IPS DF 4.7 (cell line): ENCODE measurements around the gene TMX4.
"Not testable (repeated sequence)": the region's sequence is repeated elsewhere in the genome, so short reads cannot be mapped to it uniquely, and the experiment has no call there.

Source experiments
- DNase-seq: peaks from one replicate; pipeline ENCODE4 v3.0.0-alpha.2; 2013; ENCODE audit warnings: low spot score; ENCODE audit errors: extremely low read depth

Gene TMX4

DNA sequence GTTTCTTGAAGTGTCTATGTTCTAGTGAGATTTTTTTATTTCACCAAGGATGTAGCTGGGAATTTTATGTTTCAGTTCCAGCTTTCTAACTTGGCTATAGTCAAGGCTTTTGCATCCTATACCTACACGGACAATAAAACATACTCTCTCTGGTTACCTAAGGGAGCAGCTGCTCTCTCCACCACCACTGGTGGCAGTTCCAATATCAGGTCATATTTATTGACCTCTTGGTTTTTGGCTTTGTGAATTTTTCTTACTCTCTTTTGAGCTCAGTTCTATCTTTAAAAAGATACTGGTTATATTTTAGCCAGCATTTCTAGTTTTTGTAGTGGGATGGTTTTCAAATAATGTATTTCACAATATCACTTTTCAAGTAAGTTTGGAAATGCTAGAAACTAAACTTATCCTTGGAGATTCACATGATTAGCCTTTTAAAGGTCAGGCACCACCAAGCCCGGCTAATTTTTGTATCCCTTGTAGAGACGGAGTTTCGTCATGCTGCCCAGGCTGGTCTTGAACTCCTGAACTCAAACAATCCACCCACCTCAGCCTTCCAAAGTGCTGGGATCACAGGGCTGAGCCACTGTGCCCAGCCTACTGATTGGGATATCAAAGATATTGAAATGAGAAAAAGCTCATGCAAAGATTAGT is 44.7 kb downstream of the TMX4 start:
- DNase-seq = no peak

DNA sequence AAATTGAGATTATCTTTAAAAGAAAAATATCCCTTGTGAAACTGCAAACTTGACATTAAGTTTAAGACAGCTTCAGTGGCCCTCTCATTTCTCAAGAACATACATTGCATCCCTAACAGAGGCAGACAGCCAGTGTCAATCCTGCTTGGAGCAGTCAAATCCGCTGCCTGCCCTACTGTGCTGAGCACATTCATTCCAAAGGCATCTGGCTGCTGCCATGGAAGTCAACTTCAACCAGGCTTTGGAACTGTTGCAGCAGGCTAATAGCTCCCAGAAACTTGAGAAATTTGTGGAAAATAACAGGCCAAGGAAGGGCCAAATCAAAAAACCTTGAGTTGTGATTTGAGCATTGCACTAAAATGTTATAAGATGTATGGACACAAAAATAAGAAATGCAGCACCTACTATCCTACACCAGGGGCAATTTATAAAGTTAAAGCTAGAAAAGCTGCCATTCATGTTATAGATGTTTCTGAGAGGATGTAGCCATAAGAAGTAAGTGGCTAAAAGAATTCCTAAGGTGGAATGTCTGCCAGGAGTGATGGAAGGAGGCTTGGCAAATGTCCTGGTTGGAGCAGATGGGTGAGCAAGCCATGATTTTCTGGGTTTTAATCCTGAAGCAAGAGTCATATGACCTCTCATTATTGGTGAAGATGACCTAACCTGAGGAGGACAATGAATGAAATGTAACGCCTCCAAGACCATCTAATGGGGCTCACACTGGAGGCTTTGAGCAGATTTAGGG is 47.9 kb downstream of the TMX4 start:
- DNase-seq = no peak

DNA sequence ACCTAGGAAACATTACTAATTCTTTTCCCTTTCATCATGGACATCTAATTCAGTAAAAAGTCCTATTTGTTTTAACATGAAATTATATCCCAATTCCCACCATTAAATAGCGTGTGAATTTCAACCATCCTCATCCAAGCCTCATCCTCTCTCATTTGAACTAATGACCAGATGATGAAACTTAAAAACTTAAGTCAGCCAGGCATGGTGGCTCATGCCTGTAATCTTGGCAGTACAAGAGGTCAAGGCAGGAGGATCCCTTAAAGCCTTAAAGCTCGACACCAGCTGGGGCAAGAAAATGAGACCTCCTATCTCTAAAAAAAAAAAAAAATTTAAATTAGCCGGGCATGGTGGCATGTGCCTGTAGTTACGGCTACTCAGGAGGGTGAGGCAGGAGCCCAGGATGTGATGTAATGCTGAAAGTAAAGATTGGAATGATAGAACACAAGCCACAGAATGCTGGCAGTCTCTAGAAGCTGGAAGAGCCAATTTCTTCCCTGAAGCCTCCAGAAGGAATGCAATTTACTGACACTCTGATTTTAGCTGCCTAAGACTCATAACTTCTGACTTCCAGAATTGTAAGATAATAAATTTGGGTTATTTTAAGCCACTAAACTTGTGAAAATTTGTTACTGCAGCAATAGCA is 52.2 kb downstream of the TMX4 start:
- no peak for DNase-seq

DNA sequence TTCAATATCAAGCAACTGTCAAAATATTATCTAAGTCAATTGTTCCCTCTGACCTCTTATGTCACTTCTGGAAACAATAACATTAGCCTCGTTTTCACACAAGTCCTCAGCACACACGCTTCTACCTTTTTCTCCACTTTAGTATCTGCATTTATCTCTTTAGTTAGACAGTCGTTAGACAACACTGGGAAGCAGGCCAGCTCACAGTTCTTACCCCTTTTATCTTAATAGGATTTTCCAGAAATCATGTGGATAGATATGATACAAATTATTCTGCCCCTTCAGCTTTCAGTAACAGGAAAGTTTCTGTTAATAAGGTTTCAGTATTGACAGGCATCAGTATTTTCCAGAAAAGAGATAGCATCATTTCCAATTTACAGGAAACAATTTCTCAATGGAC is 53.4 kb downstream of the TMX4 start:
- no peak for DNase-seq

DNA sequence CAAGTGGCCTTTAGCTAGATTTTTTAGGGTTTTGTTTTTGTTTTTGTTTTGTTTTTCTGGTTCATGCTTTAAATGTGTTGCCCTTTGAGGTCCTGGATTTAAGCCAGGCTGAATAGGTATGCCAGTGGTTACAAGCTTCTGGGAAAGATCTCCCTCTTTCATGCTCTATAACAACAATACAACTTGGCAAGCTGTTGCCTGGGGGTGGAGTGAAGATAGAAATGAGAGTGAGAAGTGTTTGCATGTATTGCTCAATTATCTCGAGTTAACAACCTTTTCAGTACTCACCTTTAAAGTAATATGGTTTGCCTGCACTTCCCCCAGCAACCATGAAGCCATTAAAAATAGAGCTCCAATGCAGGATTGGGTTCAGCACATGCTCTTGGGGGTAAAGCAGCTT is 60.1 kb downstream of the TMX4 start:
- DNase-seq = no peak

DNA sequence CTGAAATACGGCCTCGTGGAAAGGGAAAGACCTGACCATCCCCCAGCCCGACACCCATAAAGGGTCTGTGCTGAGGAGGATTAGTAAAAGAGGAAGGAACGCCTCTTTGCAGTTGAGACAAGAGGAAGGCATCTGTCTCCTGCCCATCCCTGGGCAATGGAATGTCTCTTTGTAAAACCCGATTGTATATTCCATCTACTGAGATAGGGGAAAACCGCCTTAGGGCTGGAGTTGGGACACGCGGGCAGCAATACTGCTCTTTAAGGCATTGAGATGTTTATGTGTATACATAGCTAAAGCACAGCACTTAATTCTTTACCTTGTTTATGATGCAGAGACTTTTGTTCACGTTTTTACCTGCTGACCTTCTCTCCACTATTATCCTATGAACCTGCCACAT is 63.0 kb downstream of the TMX4 start:
- not testable (repeated sequence) for DNase-seq

DNA sequence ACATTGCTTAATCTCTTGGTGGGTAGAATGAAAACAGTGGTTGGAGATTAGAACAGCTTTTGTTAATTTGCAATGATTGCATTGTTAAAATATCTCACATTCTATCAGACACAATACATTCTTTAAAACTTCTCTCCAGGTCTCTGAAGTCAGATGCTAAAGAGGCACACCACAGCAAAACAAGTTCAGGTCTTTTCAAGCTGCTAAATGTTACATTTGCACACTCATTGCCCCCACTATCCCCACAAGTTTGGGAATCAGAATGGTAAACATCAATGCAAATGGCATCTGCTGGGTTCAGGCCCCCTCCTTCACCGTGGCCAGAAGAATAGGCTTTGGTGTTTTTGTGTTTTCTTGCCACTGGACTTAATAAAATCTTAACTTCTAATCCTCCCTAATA is 69.2 kb downstream of the TMX4 start:
- no peak for DNase-seq

DNA sequence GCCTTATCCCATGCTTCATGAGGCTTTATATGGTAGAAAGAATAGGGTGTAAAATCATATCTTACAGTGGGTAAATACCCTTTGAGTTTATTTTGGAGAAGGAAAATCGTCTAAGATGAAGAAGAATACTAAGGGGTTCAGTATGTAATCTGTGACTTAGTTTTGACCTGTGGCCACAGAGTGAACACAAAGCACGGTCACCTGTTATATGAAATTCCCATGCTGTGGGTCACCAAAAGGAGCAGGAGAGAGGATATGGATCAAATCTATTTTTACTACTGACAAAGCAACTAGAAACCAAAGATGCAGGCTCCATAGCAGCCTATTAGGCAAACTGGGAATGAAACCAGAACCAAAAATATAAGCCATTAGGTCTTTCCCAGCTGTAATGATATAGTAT is 75.7 kb downstream of the TMX4 start:
- no peak for DNase-seq

DNA sequence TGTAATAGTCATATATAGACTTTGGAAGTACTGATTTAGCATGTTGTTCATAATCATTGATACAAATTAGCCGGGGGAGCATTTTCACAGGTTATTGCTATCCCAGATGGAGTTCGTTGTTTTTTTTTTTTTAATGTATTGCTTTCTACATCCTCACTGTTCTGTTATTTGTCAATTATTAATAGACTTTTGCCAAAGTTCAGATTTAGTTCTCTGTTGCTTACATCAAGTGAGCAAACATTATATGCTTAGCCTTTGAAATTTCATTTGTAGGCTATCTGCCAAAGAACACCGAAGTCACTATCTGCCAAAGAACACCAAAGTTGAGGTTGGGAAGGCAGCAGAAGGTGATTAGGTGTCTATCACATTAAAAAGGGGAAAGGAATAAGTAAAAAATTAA is 79.2 kb downstream of the TMX4 start, which contains the start of gene HAO1:
Gene HAO1, minus strand, starts transcription at position 118 of the 400 bp plus-strand sequence. Its CDS starts 36 bp downstream, at position 82.
- no peak for DNase-seq

DNA sequence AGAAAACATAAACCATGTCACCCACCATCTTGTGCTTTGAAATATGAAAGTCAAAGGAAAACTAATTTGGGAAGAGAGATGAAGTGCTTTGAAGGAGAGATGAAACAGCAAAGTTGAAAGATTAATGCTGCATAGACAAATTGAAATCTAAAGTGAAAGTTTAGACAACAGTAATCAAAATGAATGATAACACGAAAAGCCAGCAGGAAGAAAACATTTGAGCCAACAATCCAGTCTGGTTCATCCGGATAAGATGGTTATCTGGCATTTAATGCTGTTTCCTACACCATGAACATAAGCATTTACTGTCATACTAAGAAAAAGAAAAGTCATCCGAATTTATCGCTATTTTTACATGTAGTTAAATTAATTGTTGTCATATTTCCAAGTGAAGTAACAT is 79.9 kb downstream of the TMX4 start:
- DNase-seq = no peak

DNA sequence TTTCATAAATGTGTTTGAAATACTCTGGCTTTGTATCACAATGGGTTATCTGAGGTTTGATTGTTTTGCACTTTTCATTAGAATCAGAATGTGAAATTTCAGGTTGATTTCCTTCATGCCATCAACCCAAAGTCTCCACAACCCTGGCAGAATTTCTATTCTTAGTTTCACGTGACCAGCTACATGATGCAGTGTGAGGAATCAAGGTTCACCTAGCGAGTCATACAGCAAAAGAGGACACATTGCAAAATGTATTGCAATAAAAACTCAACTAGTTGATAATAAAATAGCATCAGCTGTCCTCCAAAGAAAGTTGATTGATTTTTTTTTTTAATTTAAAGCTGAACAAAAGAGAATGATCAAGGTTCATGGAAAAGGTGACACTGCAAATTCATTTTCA is 81.5 kb downstream of the TMX4 start:
- DNase-seq = no peak

DNA sequence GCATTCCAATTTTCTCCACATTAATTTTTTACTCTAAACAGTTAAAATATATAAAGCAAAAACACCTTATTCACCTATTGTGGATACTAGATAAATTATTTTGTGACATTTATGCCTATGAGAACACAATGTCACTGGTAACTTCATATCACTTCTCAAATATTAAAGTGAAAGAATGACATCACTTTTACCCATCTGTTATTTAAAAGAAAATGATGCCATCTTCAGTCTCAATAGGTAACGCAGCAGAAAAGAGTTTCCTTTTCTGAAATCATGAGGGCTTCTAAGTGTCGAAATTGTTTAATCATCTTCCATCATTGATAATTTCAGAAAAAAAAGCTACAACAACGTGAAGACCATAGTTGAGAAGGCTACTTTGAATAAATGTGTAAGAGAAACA is 82.2 kb downstream of the TMX4 start:
- DNase-seq = no peak

DNA sequence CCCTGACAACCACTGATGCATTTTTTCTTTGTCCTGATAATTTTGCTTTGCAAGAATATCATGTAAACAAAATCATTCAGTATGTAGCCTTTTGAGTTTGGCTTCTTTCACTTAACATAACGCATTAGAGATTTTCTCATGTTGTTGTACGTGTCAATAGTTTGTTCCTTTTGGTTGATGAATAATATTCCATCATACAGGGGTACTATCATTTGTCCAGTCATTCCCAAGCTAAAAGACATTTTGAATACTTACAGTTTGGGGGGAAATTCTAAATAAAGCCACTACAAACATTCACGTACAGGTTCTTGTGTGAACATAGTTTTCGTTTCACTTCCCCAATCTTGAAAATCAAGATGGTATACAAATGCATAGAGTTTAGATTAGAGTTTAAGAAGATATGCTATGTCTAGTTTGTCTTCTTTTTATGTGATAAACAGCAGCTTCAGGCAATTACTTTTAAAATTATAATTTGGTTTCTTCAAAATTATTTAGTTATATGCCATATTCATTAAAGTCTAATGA is 84.5 kb downstream of the TMX4 start:
- no peak for DNase-seq

DNA sequence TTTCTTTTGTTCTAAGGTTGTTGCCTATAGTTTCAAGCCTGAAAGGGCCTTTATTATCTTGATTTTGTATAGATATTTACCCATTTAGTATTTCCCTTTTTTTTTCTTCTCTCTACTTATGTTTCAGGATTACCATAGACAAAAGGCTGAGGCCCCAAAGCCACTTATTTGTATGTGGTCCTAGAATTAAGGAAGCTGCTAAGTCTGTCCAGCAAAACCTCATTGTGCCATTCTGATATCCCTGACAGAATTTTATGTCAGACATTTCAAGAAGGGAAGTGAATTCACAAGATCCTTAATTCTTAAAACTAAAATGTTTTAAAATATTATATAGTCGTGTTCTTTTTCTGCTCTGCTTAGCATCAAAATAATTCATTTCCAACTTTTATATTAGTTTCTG is 86.2 kb downstream of the TMX4 start:
- DNase-seq = no peak

DNA sequence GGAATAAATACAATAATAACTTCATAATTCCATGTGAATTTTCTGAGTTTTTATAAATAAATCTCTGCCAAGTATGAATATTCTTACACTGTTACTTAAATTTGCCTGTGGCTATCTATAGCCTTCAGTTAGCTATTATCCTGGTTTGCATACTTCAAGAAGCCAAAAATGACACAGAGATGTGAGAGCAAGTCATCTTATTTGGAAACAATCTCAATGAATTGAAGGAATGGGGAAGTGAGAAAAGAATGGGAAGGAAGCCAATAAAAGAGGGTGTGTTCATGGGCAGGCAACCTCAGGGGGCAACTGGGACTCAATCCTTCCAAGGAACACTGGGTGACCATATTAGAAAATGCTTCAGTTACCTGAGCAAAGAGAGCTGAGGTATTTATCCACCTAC is 89.2 kb downstream of the TMX4 start:
- DNase-seq = no peak
